Activated B cell treated with CpG ODN at 0.5 μM for 24 hours (primary cell): ENCODE measurements around the gene PRKG1. TPM values are rescaled to one million over a fixed set of nuclear protein-coding genes. Genes with fewer than 3 reads are reported as not detected.

Experiments used
- ATAC-seq: fragments of 200-7000 bp; cut with Tn5 transposase; one replicate; pipeline ENCODE4 v1.10.0; 2021; ENCODE audit warnings: low read depth, mild to moderate bottlenecking, moderate library complexity
- CTCF ChIA-PET: fragments of 350-600 bp; sonication (Branson Sonifier 250); formaldehyde crosslinking; loops from one replicate; lab custom pipeline; 2021; ENCODE audit warnings: antibody characterized with exemption; lab: Charles Lee
- POLR2A ChIA-PET: fragments of 350-600 bp; sonication (Branson Sonifier 250); formaldehyde crosslinking; loops from one replicate; lab custom pipeline; 2021; ENCODE audit warnings: antibody characterized with exemption; lab: Charles Lee
- DNase-seq: peaks from one replicate; pipeline ENCODE4 v3.0.0; 2022
- H3K27ac Mint-ChIP-seq: one replicate; pipeline ENCODE4 v1.8.0; 2020; ENCODE audit warnings: mixed read lengths
- H3K27me3 Mint-ChIP-seq: one replicate; pipeline ENCODE4 v1.8.0; 2021; ENCODE audit warnings: mixed read lengths
- H3K36me3 Mint-ChIP-seq: one replicate; pipeline ENCODE4 v1.8.0; 2021; ENCODE audit warnings: low read depth, mixed read lengths
- H3K4me1 Mint-ChIP-seq: one replicate; pipeline ENCODE4 v1.8.0; 2021; ENCODE audit warnings: mixed read lengths
- H3K4me3 Mint-ChIP-seq: one replicate; pipeline ENCODE4 v1.8.0; 2020; ENCODE audit warnings: mild to moderate bottlenecking, mixed read lengths
- H3K9me3 Mint-ChIP-seq: one replicate; pipeline ENCODE4 v1.8.0; 2020; ENCODE audit warnings: mixed read lengths
- CTCF ChIP-seq: fragments of 200-600 bp; IDR thresholded peaks from one replicate; pipeline ENCODE4 v1.8.0; 2022; ENCODE audit warnings: antibody characterized with exemption, mild to moderate bottlenecking
- intact Hi-C: fragments of 100-400 bp; cut with micrococcal nuclease; formaldehyde crosslinking; loops from one replicate; pipeline ENCODE4 v1.15.1; 2024
- total RNA-seq: library from RNA; stranded (reverse); gene quantifications from 2 replicates; pipeline ENCODE4 v1.2.3, GENCODE V29; 2022

PRKG1 gene
- total RNA-seq, 1 donor from 2014 or later: not detected

- ChIA-PET CTCF (no interaction called here), POLR2A (no interaction called here)
- no peaks in the 10 kb centered on the region for H3K9me3 Mint-ChIP-seq
- no peak overlapping the region for H3K4me3 Mint-ChIP-seq
- DNase-seq (no peak), ATAC-seq (no peak)
- intact Hi-C loops: no loop called here
- H3K36me3 Mint-ChIP-seq: no peaks in the 10 kb centered on the region
- no peak for TF ChIP-seq CTCF
- no peaks in the 10 kb centered on the region for H3K27me3 Mint-ChIP-seq
- H3K27ac Mint-ChIP-seq: no peak overlapping the region
- H3K4me1 Mint-ChIP-seq: no peaks in the 10 kb centered on the region
Observed at GRCh38 chr10:52106011-52106410, 1031.7 kb downstream of the PRKG1 start.

- Mint-ChIP-seq H3K9me3 (no peaks in the 10 kb centered on the region), H3K36me3 (no peaks in the 10 kb centered on the region), H3K27ac (no peak overlapping the region), H3K4me1 (no peaks in the 10 kb centered on the region), H3K27me3 (no peaks in the 10 kb centered on the region), H3K4me3 (no peak overlapping the region)
- no peak for TF ChIP-seq CTCF
- POLR2A ChIA-PET: no interaction called here
- DNase-seq (no peak), ATAC-seq (no peak)
- CTCF ChIA-PET: no interaction called here
- intact Hi-C loops: no loop called here
Observed at GRCh38 chr10:52106899-52107298, 1032.6 kb downstream of the PRKG1 start.

GRCh38 chr10:52108236-52108635 is 1033.9 kb downstream of the PRKG1 start:
- Mint-ChIP-seq H3K27me3 (no peaks in the 10 kb centered on the region), H3K4me1 (no peaks in the 10 kb centered on the region), H3K4me3 (no peak overlapping the region), H3K36me3 (no peaks in the 10 kb centered on the region), H3K27ac (no peak overlapping the region), H3K9me3 (no peaks in the 10 kb centered on the region)
- ChIA-PET POLR2A (no interaction called here), CTCF (no interaction called here)
- intact Hi-C loops: no loop called here
- ATAC-seq: no peak
- DNase-seq: no peak
- no peak for TF ChIP-seq CTCF

GRCh38 chr10:52110576-52110975 is 1036.3 kb downstream of the PRKG1 start:
- ChIA-PET CTCF (no interaction called here), POLR2A (no interaction called here)
- H3K9me3 Mint-ChIP-seq: no peaks in the 10 kb centered on the region
- intact Hi-C loops: no loop called here
- H3K36me3 Mint-ChIP-seq: no peaks in the 10 kb centered on the region
- H3K4me1 Mint-ChIP-seq: no peaks in the 10 kb centered on the region
- no peak overlapping the region for H3K27ac Mint-ChIP-seq
- no peak for TF ChIP-seq CTCF
- H3K4me3 Mint-ChIP-seq: no peak overlapping the region
- DNase-seq: no peak
- peaks cover 5% of the 10 kb centered on the region for H3K27me3 Mint-ChIP-seq
- ATAC-seq: no peak

GRCh38 chr10:52111101-52111891 is 1037.0 kb downstream of the PRKG1 start:
- H3K4me3 Mint-ChIP-seq: no peak overlapping the region
- ChIA-PET CTCF (no interaction called here), POLR2A (no interaction called here)
- no peaks in the 10 kb centered on the region for H3K4me1 Mint-ChIP-seq
- DNase-seq (no peak), ATAC-seq (no peak)
- no peaks in the 10 kb centered on the region for H3K9me3 Mint-ChIP-seq
- TF ChIP-seq CTCF: no peak
- no peaks in the 10 kb centered on the region for H3K36me3 Mint-ChIP-seq
- intact Hi-C loops: no loop called here
- peaks cover 5% of the 10 kb centered on the region for H3K27me3 Mint-ChIP-seq
- H3K27ac Mint-ChIP-seq: no peak overlapping the region
